ENCODE data around the gene OSBP2.

Gene OSBP2

DNA sequence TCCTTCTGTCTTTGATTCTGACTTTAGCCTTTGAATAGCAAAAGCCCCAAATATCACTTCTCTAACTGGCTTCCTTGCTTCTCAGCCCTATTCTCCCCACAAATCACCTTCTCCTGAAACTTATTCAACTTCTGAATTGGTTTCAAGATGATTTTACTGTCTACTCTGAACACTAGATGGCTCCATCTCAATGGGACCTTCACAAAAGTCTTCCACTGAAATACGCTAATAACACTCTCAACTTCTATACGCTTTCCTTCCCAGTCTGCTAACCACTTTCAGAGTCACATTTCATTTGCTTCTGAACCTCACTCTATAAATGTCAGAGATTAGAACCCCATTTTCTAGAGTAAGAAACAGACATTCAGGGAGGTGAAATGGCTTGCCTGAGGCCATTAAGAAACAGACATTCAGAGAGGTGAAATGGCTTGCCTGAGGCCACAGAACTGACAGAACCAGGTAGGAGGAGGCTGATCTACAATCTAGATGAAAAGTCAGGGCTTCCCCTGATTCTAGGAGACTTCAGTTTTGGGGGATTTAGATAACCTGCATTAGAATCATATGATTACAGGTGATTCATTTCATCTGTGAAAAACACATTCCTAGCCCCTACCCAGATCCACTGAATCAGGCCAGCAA is 253.3 kb downstream of the OSBP2 start:
- DNase-seq = no peak

DNA sequence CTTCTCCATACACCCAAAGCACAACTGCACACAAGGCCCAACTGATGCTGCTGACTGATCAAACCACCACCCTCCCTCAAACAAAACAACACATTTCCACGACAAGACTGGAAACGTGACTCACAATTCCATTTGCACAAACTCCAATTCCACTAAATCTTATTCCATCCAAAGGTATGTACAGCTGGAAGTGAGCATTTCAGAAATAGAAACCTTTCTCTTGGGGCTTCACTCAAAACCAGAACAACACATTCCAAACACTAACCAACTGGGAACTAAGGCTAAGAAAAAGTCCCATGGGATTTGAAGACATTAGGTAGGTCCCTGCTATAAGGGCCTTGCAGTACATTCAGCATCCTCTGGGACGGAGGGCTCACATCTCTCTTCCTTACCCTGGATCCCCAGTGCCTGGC is 254.3 kb downstream of the OSBP2 start:
- no peak for DNase-seq

- no peak for DNase-seq
Measured at GRCh38 chr22:30949934-30950660, 255.4 kb downstream of the OSBP2 start.

GRCh38 chr22:30953206-30953605 is 258.5 kb downstream of the OSBP2 start:
- DNase-seq = no peak

- DNase-seq = no peak
Measured at GRCh38 chr22:30955153-30955552, 260.5 kb downstream of the OSBP2 start.

Data from cortex of kidney (tissue), 1 donor.